HPDE6-E6E7 (cell line): ENCODE measurements around the gene TTYH1.
"Not testable (repeated sequence)": the region's sequence is repeated elsewhere in the genome, so short reads cannot be mapped to it uniquely, and the experiment has no call there.

ENCODE experiments used
- DNase-seq: peaks from one replicate; pipeline ENCODE4 v3.0.0; 2011; ENCODE audit warnings: missing footprints; ENCODE audit errors: extremely low spot score

Gene TTYH1

DNA sequence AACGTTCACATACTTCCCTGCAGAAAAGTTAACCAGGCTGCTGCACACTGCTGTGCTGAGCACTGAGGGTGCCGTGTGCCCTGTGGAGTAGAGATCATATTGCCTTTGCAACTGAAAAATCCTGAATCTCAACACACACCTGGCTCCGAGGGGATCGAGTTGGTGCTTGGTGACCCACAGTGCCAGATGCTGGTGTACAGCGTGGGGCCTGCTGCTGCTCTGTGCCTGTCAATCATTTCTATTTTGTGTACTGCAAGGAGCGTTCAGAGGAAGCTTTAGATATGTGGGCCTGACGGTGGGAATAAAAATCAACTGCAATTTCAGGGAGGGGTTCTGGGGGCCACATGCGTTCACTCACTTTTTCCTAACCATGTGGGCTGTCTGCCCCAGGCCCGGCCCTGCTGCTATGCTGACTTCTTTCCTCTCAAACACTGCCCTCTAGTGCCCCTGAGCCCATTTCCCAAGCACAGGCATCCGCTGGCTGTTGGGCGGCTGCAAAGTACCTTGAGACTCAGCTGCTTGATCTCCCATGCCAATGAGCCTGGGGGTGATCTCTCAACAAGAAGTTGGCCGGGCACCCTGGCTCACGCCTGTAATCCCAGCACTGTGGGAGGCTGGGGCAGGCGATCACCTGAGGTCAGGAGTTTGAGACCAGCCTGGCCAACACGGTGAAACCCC lies 24.0 kb downstream of the TTYH1 start:
- DNase-seq, result no peak

DNA sequence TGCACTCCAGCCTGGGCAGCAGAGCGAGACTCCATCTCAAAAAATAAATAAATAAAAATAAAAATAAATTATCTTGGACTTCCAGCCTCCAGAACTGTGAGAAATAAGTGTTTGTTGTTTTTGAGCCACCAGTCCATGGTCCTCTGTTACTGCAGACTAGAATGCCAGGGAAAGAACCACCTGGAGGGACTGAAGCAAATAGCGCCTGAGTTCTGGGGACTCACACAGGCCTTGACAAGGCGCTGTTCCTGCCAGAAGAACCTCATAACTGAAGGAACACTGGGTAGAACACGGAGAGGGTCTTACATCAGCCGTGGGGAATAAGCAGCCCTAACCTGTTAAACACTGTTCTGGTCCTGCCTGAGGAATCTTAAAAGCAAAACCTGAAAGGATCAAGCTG lies 25.4 kb downstream of the TTYH1 start:
- DNase-seq, result no peak

DNA sequence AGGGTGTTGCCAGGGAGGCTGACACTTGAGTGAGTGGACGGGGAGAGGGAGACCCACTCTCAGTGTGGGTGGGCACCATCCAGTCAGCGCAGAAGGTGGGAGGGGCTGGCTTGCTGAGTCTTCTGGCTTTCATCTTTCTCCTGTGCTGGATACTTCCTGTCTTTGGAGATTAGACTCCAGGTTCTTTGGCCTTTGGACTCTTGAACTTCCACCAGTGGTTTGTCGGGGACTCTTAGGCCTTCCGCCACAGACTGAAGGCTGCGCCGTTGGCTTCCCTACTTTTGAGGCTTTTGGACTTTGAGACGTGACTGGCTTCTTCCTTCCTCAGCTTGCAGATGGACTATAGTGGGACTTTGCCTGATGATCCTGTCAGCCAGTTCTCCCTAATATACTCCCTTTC lies 29.5 kb downstream of the TTYH1 start:
- DNase-seq, result no peak

GRCh38 chr19:54446349-54446748 lies 31.1 kb downstream of the TTYH1 start:
- not testable (repeated sequence) for DNase-seq

- DNase-seq, result no peak
Observed at GRCh38 chr19:54448040-54448773, 32.9 kb downstream of the TTYH1 start.

DNA sequence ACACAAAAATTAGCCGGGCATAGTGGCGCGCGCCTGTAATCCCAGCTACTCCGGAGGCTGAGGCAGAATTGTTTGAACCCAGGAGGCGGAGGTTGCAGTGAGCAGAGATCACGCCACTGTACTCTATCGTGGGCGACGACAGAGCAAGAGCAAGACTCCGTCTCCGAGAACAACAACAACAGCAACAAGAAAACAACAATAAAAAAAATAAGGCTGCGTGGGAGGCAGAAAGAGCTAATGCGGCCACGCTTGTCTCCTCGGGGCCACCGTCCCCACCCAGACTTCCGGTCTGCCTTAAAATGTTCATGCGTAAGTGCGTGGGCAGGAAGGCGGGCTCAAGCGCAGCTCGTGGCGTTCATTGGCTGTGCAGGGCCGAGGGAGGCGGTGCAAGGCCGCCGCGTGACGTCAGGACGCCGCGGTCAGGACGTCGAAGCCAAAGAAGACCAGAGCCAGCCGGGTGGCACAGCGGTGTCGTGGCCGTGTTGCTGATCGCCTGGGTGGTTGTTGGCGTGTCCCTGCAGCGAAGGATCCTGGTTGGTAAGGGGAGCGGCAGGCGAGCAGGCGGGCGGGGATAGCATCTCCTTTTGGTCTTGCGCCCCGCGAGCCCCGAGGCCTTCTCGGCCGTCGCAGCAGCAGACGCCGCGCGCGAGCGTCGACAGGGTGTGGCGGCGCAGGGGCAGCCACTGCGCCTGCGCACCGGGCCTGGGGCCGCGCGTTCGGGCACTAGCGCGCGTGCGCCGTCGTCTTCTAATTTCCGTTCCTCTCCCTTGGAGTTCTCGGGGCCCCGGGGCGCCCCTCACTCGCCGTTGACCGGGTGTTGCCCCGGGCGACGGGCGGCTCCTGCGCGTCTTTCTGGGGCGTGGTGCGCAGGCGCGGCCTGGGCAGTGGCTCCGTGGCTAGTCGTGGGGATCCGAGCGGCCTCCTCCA lies 33.8 kb downstream of the TTYH1 start, which contains the start of gene LENG8:
Gene LENG8 (plus strand): TSS at position 426 of the 927 bp plus-strand sequence. CDS start 2,146 bp downstream, outside the sequence.
- peak; percentile 92 for DNase-seq

- DNase-seq, result no peak
Observed at GRCh38 chr19:54449701-54450069, 34.4 kb downstream of the TTYH1 start.

DNA sequence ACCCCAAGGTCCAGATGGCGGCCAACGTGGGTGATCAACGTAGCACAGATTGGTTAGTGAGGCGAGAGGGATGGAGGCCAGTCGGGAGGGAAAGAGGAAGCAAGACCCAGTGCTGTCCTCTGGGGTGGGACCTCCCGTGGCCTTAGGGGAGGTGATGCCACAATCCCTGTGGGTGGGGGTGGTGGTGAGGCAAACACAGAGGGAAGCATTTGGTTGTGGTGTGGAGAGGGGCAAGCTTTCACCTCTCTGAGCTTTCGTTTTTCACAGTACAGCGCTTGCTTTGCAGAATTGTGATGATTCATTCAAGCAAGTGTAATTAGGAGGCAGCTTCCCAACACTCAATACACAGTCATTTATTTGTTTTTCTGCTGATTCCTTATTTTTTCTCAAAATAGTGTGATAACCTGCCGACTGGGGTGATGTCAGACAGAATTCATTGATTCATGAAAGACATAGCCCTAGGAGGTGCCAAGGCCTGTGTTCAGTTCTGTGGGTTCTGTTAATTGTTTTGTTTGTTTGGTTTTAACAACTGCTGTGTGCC lies 36.1 kb downstream of the TTYH1 start:
- DNase-seq, result no peak

GRCh38 chr19:54451997-54452396 lies 36.7 kb downstream of the TTYH1 start:
- no peak for DNase-seq

DNA sequence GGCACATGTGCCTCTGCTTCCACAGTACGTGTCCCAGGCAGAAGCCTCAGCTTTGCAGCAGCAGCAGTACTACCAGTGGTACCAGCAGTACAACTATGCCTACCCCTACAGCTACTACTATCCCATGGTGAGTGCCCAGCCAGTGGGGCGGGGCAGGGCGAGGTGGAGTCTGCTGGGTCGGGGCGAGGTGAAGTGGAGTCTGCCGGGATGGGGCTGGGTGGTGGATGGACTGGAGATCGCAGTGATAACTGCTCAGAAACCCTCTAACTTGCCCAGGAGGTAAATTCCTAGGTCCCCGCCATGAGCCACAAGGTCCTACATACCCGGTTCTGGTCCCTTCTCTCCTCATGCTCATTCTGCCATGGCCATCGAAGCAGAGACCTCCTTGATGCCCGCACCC lies 37.4 kb downstream of the TTYH1 start:
- DNase-seq, result no peak

DNA sequence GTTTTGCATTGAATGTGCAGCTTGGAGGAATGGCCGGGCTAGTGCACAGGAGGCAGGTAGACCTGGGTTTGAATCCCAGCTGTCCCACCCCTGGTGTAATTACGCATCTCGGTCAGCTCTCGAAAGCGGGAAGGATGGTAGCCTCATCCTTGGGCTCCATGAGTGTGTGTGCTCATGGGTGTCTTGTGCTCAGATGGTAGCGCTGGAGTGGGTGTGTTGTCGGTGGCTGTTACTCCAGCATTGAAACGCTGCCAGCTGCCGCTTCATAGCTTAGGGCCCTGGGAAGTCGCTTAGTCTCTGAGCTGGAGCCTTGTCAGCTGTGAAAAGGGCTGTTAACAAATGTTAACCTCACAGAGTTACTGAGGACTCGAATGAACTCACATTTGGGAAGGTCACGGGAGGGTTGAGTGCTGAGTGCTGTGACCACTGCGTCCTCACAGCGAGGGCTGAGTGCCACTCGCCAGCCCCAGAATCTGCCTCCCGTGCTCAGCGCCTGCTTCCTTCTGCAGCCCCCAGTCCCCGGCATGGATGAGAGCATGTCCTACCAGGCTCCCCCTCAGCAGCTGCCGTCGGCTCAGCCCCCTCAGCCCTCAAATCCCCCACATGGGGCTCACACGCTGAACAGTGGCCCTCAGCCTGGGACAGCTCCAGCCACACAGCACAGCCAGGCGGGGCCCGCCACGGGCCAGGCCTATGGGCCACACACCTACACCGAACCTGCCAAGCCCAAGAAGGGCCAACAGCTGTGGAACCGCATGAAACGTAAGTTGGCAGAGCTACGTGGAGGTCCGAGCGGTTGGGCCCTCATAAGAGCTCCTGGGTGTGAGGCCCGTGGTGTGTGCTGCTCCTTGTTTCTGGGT lies 38.9 kb downstream of the TTYH1 start:
- DNase-seq, result no peak

- DNase-seq, result no peak
Observed at GRCh38 chr19:54454781-54455675, 39.8 kb downstream of the TTYH1 start.

GRCh38 chr19:54455786-54456422 lies 40.6 kb downstream of the TTYH1 start:
- no peak for DNase-seq

- no peak for DNase-seq
Observed at GRCh38 chr19:54456423-54457373, 41.4 kb downstream of the TTYH1 start.

GRCh38 chr19:54457773-54458647 lies 42.7 kb downstream of the TTYH1 start:
- no peak for DNase-seq

DNA sequence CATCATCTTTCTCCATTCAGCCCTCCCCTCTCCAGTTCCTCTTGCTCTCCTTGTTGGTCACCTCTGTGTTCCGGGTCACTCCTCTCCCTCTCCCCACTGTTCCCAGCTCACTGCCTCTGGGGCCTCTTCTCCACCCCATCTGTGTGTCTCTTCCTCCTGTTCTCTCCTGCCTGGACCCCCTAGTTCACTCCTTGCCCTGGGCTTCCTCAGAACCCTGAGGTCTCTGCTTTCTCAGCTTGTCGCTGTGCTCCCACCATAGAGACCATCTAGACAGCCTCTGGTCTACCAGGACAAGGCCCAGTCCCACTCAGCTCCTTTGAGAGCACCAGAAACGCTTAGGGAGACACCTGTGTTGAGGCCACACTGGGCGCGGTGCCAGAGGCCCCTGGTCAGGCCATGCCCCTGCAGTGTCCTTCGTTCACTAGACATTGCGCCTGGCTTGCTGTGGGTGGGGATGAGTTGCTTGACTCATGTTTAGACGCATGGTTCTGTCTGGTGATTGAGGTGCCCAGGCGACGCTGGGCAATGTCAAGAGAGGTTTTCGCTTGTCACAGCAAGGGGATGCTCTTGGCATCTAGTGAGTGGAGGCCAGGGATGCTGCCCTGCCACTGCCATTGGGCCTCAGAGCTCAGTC lies 43.5 kb downstream of the TTYH1 start:
- no peak for DNase-seq
